Endothelial cell of umbilical vein (primary cell): Measurements from ENCODE around the gene PPEF2. TPM values are rescaled to one million over a fixed set of nuclear protein-coding genes. Genes with fewer than 3 reads are reported as not detected.

ENCODE experiments used
- BruUV-seq: library from RNA; stranded (reverse); fragments of 400-500 nt; replicated peaks from 2 replicates; lab custom pipeline; 2021; lab: Mats Ljungman, UMichigan
- CTCF ChIA-PET: fragments of 300-600, 350-600 bp; sonication (Branson Sonifier 250); formaldehyde crosslinking; loops from one replicate; lab custom pipeline; 2021; ENCODE audit warnings: antibody characterized with exemption, inconsistent platforms; lab: Charles Lee
- POLR2A ChIA-PET: fragments of 300-600, 350-600 bp; sonication (Branson Sonifier 250); formaldehyde crosslinking; loops from one replicate; lab custom pipeline; 2021; ENCODE audit warnings: antibody characterized with exemption, inconsistent platforms; lab: Charles Lee
- DNase-seq: peaks from one replicate; pipeline ENCODE4 v3.0.0-alpha.2; 2011; ENCODE audit warnings: low read depth, low spot score
- FAIRE-seq: peaks from 2 replicates; lab custom pipeline; 2011; peaks lifted over from hg19 to GRCh38; lab: Jason Lieb, UNC
- H2AFZ ChIP-seq: 2 replicates; pipeline ENCODE4 v1.6.0; 2012; ENCODE audit warnings: low read depth, low read length, control low read depth, inconsistent platforms
- H3K27ac ChIP-seq: 2 replicates; pipeline ENCODE4 v1.5.1; 2011; ENCODE audit warnings: low read depth, mild to moderate bottlenecking, control low read depth, low read length, moderate library complexity; ENCODE audit not compliant: insufficient read depth
- H3K27me3 ChIP-seq, 2 experiments: 2 replicates each; pipeline versions ENCODE4 v1.6.0 to v1.6.1; 2011; ENCODE audit warnings: low read length in 2 of 2, mixed read lengths in 1 of 2; ENCODE audit not compliant: control insufficient read depth in 2 of 2, insufficient read depth in 2 of 2
- H3K36me3 ChIP-seq, 2 experiments: 2 replicates in 1 of 2; 3 replicates in 1 of 2; pipeline ENCODE4 v1.5.1; 2011; ENCODE audit warnings: low read length in 2 of 2, mild to moderate bottlenecking in 1 of 2, moderate library complexity in 1 of 2; ENCODE audit not compliant: control insufficient read depth in 2 of 2, insufficient read depth in 2 of 2; ENCODE audit errors: extremely low read depth in 1 of 2
- H3K4me1 ChIP-seq: 3 replicates; pipeline ENCODE4 v1.5.1; 2011; ENCODE audit warnings: mild to moderate bottlenecking, low read length; ENCODE audit not compliant: control insufficient read depth, insufficient read depth; ENCODE audit errors: extremely low read depth
- H3K4me2 ChIP-seq: 2 replicates; pipeline ENCODE4 v1.6.1; 2011; ENCODE audit warnings: low read length, control low read depth, mixed read lengths; ENCODE audit not compliant: insufficient read depth
- H3K4me3 ChIP-seq, 3 experiments: fragments of 200-600 bp in 1 of 3; sonication (generic), shearing (Covaris generic) in 1 of 3; replicated peaks in 1 of 3; 2 replicates each; pipeline ENCODE4 v1.5.1; 2011 to 2016; ENCODE audit warnings: control low read depth in 3 of 3, low read length in 3 of 3, mild to moderate bottlenecking in 2 of 3, inconsistent platforms in 1 of 3, low read depth in 1 of 3, moderate library complexity in 1 of 3; ENCODE audit not compliant: insufficient read depth in 1 of 3
- H3K79me2 ChIP-seq: 2 replicates; pipeline ENCODE4 v1.6.0; 2012; ENCODE audit warnings: low read length, inconsistent platforms; ENCODE audit not compliant: control insufficient read depth, insufficient read depth
- H3K9ac ChIP-seq: replicated peaks from 2 replicates; pipeline ENCODE3; 2011; ENCODE audit warnings: low read length, control low read depth; ENCODE audit not compliant: insufficient read depth; ENCODE audit errors: extremely low read depth
- H3K9me1 ChIP-seq: replicated peaks from 3 replicates; pipeline ENCODE4 v1.6.0; 2011; ENCODE audit warnings: mild to moderate bottlenecking, low read length; ENCODE audit not compliant: control insufficient read depth, insufficient read depth; ENCODE audit errors: extremely low read depth
- H3K9me3 ChIP-seq: replicated peaks from 2 replicates; pipeline ENCODE4 v1.5.1; 2012; ENCODE audit warnings: low read length, inconsistent platforms; ENCODE audit not compliant: control insufficient read depth, insufficient read depth
- H4K20me1 ChIP-seq: replicated peaks from 2 replicates; pipeline ENCODE3; 2011; ENCODE audit warnings: mild to moderate bottlenecking, low read length; ENCODE audit not compliant: control insufficient read depth, insufficient read depth; ENCODE audit errors: extremely low read depth
- EZH2 ChIP-seq: IDR thresholded peaks from 2 replicates; pipeline ENCODE4 v1.6.1; 2012; ENCODE audit warnings: borderline replicate concordance, low read depth, mild to moderate bottlenecking, moderate library complexity, low read length, inconsistent platforms; ENCODE audit not compliant: severe bottlenecking
- FOS ChIP-seq: IDR thresholded peaks from 2 replicates; pipeline ENCODE4 v1.6.1; 2011; ENCODE audit warnings: mild to moderate bottlenecking, low read length, moderate library complexity, borderline replicate concordance; ENCODE audit not compliant: insufficient read depth
- JUN ChIP-seq: IDR thresholded peaks from 2 replicates; pipeline ENCODE4 v1.6.1; 2011; ENCODE audit warnings: borderline replicate concordance, low read depth; ENCODE audit not compliant: insufficient read length, insufficient read depth
- MYC ChIP-seq: IDR thresholded peaks from one replicate; pipeline ENCODE4 v1.6.1; 2011; ENCODE audit warnings: mild to moderate bottlenecking, low read depth, low read length
- POLR2AphosphoS5 ChIP-seq: IDR thresholded peaks from 2 replicates; pipeline ENCODE4 v1.6.1; 2012; ENCODE audit warnings: low read depth, mild to moderate bottlenecking, control low read depth, low read length, moderate library complexity; ENCODE audit not compliant: insufficient read depth
- dilution Hi-C: fragments of 300-500 bp; cut with MboI; formaldehyde crosslinking; loops from one replicate; pipeline ENCODE4 v1.15.0; 2019; ENCODE audit warnings: low sequenced_read_pairs; ENCODE audit not compliant: extremely low pct_ligation_motif_present
- intact Hi-C: fragments of 100-400 bp; cut with micrococcal nuclease; formaldehyde crosslinking; loops from one replicate; pipeline ENCODE4 v1.10.0; 2022
- polyA plus RNA-seq, 4 experiments: library from polyadenylated mRNA; depleted of rRNA in 3 of 4; stranded (reverse) in 3 of 4; unstranded in 1 of 4; fragments of >200 nt; gene quantifications; 2 replicates each; pipeline versions ENCODE4 v1.2.1 to v1.2.3, GENCODE V29; 2011 to 2012; ENCODE audit warnings: missing spikeins in 1 of 4
- total RNA-seq: library from RNA; stranded (reverse); gene quantifications from 2 replicates; pipeline ENCODE4 v1.2.3, GENCODE V29; 2021
- TF ChIP-seq, protein P1 (sequence below), 2 donors: IDR thresholded peaks; 1 replicate in 1 of 2; 2 replicates in 1 of 2; pipeline ENCODE4 v1.5.1; 2011; ENCODE audit warnings: low read length in 2 of 2, mild to moderate bottlenecking in 2 of 2, moderate library complexity in 2 of 2, control low read depth in 1 of 2, inconsistent platforms in 1 of 2, low read depth in 1 of 2; ENCODE audit not compliant: insufficient read depth in 1 of 2; ENCODE audit errors: extremely low read depth in 1 of 2

The PPEF2 gene
- total and polyA plus RNA-seq, 2 donors (not counting 3 experiments of a cell fraction or from before 2014, with no cell fraction given): 0.23 TPM; not detected in 1

DNA sequence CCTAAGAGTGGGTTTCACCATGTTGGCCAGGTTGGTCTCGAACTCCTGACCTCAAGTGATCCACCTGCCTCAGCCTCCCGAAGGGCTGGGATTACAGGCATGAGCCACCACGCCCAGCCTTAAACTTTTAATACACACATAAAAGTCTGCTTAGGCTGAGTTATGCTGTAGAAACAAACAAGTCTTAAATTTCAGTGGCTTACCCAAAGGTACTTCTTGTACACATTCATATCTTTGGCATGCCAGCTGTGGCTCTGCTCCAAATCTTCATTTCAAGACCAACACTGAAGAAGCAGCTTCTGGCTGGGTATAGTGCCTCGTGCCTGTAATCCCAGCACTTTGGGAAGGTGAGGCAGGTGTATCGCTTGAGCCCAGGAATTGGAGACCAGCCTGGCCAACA, 80.3 kb downstream of the PPEF2 start:
- TF ChIP-seq FOS: no peak
- TF ChIP-seq EZH2: no peak
- no peak for TF ChIP-seq MYC
- TF ChIP-seq POLR2AphosphoS5: no peak
- no peak for TF ChIP-seq JUN
- TF ChIP-seq, protein P1, sequence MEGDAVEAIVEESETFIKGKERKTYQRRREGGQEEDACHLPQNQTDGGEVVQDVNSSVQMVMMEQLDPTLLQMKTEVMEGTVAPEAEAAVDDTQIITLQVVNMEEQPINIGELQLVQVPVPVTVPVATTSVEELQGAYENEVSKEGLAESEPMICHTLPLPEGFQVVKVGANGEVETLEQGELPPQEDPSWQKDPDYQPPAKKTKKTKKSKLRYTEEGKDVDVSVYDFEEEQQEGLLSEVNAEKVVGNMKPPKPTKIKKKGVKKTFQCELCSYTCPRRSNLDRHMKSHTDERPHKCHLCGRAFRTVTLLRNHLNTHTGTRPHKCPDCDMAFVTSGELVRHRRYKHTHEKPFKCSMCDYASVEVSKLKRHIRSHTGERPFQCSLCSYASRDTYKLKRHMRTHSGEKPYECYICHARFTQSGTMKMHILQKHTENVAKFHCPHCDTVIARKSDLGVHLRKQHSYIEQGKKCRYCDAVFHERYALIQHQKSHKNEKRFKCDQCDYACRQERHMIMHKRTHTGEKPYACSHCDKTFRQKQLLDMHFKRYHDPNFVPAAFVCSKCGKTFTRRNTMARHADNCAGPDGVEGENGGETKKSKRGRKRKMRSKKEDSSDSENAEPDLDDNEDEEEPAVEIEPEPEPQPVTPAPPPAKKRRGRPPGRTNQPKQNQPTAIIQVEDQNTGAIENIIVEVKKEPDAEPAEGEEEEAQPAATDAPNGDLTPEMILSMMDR (IDR thresholded peaks at IDR 0.05; ENCODE audit: extremely low read depth in 1 of 2, insufficient read depth in 1 of 2, low read depth in 1 of 2, low read length in 2 of 2): no peak
- intact Hi-C loops: no loop called here
- H3K4me1 ChIP-seq: no peaks in the 10 kb centered on the region
- POLR2A ChIA-PET: no interaction called here
- no peak for DNase-seq
- no peaks in the 10 kb centered on the region for H3K9me1 ChIP-seq
- H3K9ac ChIP-seq: no peak overlapping the region
- no peak overlapping the region for H2AFZ ChIP-seq
- H3K27me3 ChIP-seq: no peaks in the 10 kb centered on the region
- H3K9me3 ChIP-seq: no peaks in the 10 kb centered on the region
- H3K4me2 ChIP-seq: no peak overlapping the region
- FAIRE-seq: no peak
- H4K20me1 ChIP-seq: no peaks in the 10 kb centered on the region
- no peaks in the 10 kb centered on the region for H3K79me2 ChIP-seq
- no peak overlapping the region for H3K27ac ChIP-seq
- no TSS peak for BruUV-seq
- H3K36me3 ChIP-seq: no peaks in the 10 kb centered on the region
- no peak overlapping the region for H3K4me3 ChIP-seq
- CTCF ChIA-PET: interaction anchor here (1.1 to 1.8 kb wide), 2 partner anchors 26 to 74 kb away, joined by 3 to 5 read pairs; no protein-coding TSS in a partner anchor
- dilution Hi-C loops: no loop called here
